HG03520 (cell line): ENCODE data around the gene TADA2A.

ENCODE experiments used
- ATAC-seq: cut with Tn5 transposase; IDR thresholded peaks from one replicate; pipeline ENCODE4 v1.9.1; 2021; ENCODE audit warnings: mild to moderate bottlenecking, moderate library complexity; ENCODE audit not compliant: unreplicated experiment

Gene TADA2A

DNA sequence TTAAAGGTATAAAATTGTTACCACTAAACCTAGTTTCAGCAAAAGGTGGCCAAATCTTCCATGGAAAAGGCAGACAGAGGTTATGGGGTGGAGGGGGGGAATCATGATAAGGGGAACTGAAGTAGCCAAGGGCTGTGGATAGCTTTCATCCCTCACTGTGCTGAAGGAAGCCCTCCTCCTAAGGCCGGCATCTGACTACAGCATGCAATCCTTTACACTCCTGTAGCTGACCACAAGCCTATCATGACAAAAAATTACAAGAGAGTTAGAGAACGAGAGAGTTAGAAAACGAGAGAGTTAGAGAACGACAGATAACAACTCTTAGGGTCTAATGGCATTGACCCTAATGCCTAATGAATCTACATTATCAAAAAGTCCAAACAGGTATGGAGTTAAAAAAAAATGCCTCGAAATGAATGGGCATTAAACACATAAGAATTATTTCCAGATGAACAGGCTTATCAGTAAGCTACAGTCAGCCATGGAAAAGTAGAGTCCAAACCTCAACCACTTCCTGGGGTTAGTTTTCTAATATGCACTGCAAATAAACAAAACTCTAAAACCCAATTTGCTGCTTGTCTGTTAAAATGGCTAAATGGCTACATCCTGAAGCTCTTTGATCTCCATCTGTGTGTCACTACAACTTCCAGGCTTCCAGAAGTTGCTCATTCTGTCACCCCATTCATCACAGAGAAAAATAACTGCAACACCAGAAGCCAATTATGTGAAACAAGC lies 112.7 kb downstream of the TADA2A start:
- ATAC-seq = no peak

DNA sequence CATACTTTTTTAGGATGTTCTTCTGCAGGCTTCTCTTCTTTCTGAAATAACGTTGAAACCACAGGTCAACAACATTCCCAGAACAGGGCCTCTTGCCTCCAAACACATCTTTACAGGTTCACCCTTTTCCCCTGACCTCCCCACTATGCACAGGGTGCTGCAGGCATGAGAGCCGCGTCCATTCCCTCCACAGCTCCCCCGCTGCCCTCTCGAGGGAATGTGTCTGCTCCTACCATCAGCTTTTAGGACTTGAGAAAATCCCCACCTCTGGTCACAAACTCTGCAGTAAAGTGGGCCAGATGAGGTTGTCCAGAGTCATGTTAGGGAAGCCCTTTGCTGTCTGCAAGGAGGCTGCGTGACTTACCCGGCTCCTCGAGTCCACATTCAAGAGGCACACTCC lies 113.5 kb downstream of the TADA2A start:
- ATAC-seq = no peak

DNA sequence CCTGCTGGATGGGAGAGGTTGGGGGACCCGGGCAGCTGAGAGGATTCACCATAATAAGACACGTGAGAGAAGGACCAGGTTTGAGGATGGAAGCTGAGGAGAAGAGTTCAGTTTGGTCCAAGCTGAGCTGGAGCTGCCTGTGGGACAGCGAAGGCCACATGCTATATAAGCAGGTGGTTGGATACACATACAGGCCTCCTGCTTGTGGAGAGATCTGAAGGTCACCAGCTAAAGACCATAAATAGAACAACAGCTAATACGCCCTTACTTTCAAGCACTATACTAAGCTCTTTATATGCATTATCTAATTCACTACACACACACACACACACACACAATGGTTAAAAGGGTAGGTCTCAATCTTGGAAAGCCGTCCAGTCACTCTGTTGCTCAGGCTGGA lies 115.1 kb downstream of the TADA2A start:
- ATAC-seq = no peak

DNA sequence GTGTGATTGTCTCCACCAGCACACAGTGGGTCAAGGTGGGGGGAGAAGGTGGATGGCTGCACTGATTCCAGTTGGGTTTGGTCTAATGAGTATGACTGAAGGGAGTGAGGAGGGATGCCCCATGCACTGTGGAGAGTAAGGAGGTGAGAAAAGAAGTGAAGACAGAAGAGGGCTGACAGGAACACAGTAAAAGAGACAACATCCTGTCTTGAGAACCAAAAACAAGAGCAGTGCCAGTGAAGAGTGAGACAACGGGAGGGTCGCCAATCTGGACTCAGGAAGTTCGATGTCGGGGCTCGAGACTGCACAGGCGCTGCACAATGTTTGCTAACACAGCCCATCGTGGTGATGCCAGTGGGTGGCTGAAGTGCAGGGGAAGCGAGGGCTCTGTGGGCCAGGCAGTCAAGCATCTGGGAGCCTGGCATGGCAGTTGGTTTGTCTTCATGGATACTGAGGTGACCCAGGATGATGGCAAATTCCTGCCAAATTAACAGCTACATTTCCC lies 117.1 kb downstream of the TADA2A start:
- ATAC-seq = no peak

DNA sequence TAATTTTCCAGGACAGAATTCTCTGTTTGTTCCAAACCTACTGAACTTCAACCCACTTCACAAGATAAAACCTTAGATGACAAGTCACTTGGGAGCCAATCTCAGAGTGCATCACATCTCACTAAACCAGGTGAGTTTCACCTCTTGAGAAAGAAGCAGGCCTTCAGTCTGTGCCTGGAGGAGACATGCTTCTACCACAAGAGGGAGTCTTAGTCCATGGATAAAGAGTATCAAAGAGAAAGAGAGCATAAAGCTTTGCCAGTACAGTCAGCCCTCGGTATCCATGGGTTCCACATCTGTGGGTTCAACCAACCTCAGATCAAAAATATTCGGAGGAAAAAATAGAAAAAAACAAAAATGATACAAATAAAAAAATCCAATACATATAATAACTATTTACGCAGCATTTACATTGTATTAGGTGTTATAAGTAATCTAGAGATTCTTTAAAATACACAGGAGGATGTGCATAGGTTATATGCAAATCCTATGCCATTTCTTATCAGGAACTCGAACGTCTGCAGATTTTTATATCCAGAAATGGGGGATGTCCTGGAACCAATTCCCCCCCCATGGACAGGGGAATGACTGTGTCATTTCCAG lies 120.7 kb downstream of the TADA2A start:
- ATAC-seq = no peak
